H1 (cell line): Measurements from ENCODE around the gene CXCL6.

Experiments
- BACH1 ChIP-seq: IDR thresholded peaks from 2 replicates; pipeline ENCODE4 v1.6.1; 2012; ENCODE audit warnings: low read length, improper control_type of control experiment
- CBX5 ChIP-seq: fragments of 300-800, 300-1000 bp; sonication (generic); IDR thresholded peaks from 2 replicates; pipeline ENCODE4 v1.7.1; 2016; ENCODE audit warnings: antibody characterized with exemption, low read length, low read depth
- CEBPB ChIP-seq: IDR thresholded peaks from 2 replicates; pipeline ENCODE4 v1.6.1; 2012; ENCODE audit warnings: low read depth, low read length
- CHD2 ChIP-seq: IDR thresholded peaks from 2 replicates; pipeline ENCODE4 v1.6.1; 2012; ENCODE audit warnings: low read length, improper control_type of control experiment
- E2F6 ChIP-seq: IDR thresholded peaks from 2 replicates; pipeline ENCODE4 v1.6.1; 2012; ENCODE audit warnings: inconsistent platforms
- EP300 ChIP-seq, 2 experiments: IDR thresholded peaks; 1 replicate in 1 of 2; 2 replicates in 1 of 2; pipeline ENCODE4 v1.6.1; 2011 to 2012; ENCODE audit warnings: low read depth in 2 of 2, low read length in 2 of 2, mild to moderate bottlenecking in 2 of 2, borderline replicate concordance in 1 of 2, inconsistent platforms in 1 of 2, moderate library complexity in 1 of 2
- EZH2 ChIP-seq: fragments of 200-600 bp; sonication (generic); IDR thresholded peaks from 2 replicates; pipeline ENCODE4 v1.7.1; 2012; ENCODE audit warnings: low read depth, mild to moderate bottlenecking, moderate library complexity, low read length, inconsistent platforms; ENCODE audit not compliant: severe bottlenecking
- GABPA ChIP-seq: IDR thresholded peaks from 2 replicates; pipeline ENCODE4 v1.6.1; 2011; ENCODE audit warnings: mild to moderate bottlenecking, low read length, moderate library complexity, borderline replicate concordance; ENCODE audit not compliant: insufficient read depth
- POLR2A ChIP-seq, 2 experiments: IDR thresholded peaks; 1 replicate in 1 of 2; 2 replicates in 1 of 2; pipeline ENCODE4 v1.6.1; 2011; ENCODE audit warnings: low read depth in 2 of 2, low read length in 2 of 2, mild to moderate bottlenecking in 2 of 2; ENCODE audit errors: control extremely low read depth in 1 of 2
- RAD21 ChIP-seq, 2 experiments: IDR thresholded peaks in 1 of 2; conservative IDR thresholded peaks in 1 of 2; 2 replicates each; pipeline ENCODE4 v1.6.1; 2011; ENCODE audit warnings: low read depth in 2 of 2, low read length in 2 of 2, improper control_type of control experiment in 1 of 2, inconsistent platforms in 1 of 2, mild to moderate bottlenecking in 1 of 2, moderate library complexity in 1 of 2
- SIN3A ChIP-seq, 2 experiments: IDR thresholded peaks in 1 of 2; conservative IDR thresholded peaks in 1 of 2; 2 replicates each; pipeline ENCODE4 v1.6.1; 2011 to 2012; ENCODE audit warnings: low read length in 2 of 2, improper control_type of control experiment in 1 of 2, low read depth in 1 of 2, mild to moderate bottlenecking in 1 of 2
- TAF1 ChIP-seq: IDR thresholded peaks from 2 replicates; pipeline ENCODE4 v1.6.1; 2011; ENCODE audit warnings: mild to moderate bottlenecking, low read depth, low read length
- TF ChIP-seq, protein P1 (sequence below), 3 experiments: IDR thresholded peaks; 1 replicate in 2 of 3; 2 replicates in 1 of 3; pipeline versions ENCODE4 v1.5.1 to v1.6.1; 2011; ENCODE audit warnings: low read length in 3 of 3, mild to moderate bottlenecking in 3 of 3, inconsistent platforms in 2 of 3, low read depth in 1 of 3, moderate library complexity in 1 of 3; ENCODE audit not compliant: insufficient read depth in 1 of 3; ENCODE audit errors: control extremely low read depth in 1 of 3

- TF ChIP-seq TAF1 (no peak), GABPA (no peak), EZH2 (no peak), CHD2 (no peak), CEBPB (no peak), RAD21 (IDR thresholded peaks at IDR 0.05 in 1 of 2, conservative IDR thresholded peaks at IDR 0.05 in 1 of 2; ENCODE audit: low read depth in 2 of 2, low read length in 2 of 2) (no peak), EP300 (IDR thresholded peaks at IDR 0.05; ENCODE audit: borderline replicate concordance in 1 of 2, low read depth in 2 of 2, low read length in 2 of 2) (no peak), CBX5 (no peak), POLR2A (IDR thresholded peaks at IDR 0.05; ENCODE audit: control extremely low read depth in 1 of 2, low read depth in 2 of 2, low read length in 2 of 2) (no peak), E2F6 (no peak), BACH1 (no peak), SIN3A (conservative IDR thresholded peaks at IDR 0.05 in 1 of 2, IDR thresholded peaks at IDR 0.05 in 1 of 2; ENCODE audit: low read depth in 1 of 2, low read length in 2 of 2) (no peak)
- TF ChIP-seq, protein P1, sequence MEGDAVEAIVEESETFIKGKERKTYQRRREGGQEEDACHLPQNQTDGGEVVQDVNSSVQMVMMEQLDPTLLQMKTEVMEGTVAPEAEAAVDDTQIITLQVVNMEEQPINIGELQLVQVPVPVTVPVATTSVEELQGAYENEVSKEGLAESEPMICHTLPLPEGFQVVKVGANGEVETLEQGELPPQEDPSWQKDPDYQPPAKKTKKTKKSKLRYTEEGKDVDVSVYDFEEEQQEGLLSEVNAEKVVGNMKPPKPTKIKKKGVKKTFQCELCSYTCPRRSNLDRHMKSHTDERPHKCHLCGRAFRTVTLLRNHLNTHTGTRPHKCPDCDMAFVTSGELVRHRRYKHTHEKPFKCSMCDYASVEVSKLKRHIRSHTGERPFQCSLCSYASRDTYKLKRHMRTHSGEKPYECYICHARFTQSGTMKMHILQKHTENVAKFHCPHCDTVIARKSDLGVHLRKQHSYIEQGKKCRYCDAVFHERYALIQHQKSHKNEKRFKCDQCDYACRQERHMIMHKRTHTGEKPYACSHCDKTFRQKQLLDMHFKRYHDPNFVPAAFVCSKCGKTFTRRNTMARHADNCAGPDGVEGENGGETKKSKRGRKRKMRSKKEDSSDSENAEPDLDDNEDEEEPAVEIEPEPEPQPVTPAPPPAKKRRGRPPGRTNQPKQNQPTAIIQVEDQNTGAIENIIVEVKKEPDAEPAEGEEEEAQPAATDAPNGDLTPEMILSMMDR (IDR thresholded peaks at IDR 0.05; ENCODE audit: control extremely low read depth in 1 of 3, insufficient read depth in 1 of 3, low read depth in 1 of 3, low read length in 3 of 3): no peak
Observed at GRCh38 chr4:73822389-73822788, 14.1 kb upstream of the CXCL6 start.
